ENCODE data around the gene RNPS1.

Gene RNPS1

DNA sequence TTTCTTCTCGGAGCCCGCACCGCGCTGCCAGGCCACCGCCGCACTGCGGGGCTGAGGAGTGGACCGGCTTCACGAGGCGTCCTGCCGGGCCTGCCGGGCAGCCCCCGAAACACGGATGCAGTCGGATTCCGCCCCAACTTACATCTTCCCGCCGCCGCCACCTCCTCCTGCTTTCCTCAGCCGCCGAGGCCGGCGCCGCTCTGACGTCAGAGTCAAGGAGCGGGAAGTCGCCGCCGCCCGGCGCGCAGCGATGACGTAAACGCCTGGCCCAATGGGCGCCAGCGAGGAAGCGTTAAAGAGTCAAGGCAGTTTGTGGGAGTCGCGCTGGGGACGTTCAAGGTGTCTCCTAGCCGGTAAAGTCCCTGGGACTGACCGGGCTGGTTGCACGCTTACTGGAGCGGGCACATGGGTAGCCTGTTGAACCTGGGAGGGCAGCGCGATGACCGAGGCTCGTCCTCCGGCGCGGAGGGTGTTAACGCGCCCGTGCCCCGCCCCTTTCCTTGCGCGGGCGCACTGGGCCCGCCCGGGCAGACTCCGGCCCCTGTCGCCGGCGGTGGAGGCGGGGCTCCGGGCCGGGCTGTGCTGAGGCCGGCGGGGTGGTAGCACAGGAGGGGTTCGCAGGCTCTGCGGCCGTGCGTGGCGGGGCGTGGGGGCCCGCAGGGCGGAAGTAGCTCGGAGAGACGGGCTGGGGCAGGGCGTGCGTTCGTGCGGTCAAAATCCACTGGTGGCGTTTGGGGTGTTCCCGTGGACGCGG, at the start of gene RNPS1:
RNPS1 (minus strand) TSS at position 214 of the 754 bp plus-strand sequence. CDS start 3,483 bp downstream, outside the sequence.
- peak; percentile 96 for DNase-seq

DNA sequence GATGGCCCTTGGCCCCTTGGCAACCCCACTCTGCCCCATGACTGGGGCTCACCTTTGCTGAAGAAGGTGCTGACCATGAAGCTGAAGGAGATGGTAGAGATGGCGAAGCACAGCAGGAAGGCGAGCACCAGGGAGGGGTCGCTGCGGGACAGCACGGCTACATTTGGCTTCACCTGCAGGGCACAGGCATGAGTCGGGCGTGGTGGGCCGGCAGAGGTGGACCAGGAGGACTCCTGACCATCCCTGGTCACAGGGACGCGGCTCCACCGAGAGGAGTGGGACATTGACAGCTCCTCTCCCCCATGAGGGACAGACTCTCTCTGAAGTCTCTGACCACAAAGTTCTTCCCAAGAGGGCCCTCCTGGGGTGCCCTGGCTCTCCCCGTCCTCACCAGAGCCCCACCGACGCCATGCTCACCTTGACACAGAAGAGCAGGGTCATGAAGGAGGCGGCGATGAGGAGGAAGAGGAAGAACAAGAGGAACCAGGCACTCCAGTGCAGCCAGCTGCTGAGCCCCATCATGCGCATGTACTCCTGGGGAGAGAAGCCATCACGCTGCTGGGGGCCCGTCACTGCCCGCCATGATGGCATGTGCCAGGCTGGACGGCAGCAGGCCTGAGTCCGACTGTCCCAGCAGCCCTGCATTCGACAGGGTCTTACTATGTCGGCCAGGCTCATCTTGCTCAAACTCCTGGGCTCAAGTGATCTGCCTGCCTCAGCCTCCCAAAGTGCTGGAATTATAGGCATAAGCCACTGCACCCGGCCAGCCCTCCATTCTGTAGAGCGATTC, 49.5 kb upstream of the RNPS1 start:
- no peak for DNase-seq

DNA sequence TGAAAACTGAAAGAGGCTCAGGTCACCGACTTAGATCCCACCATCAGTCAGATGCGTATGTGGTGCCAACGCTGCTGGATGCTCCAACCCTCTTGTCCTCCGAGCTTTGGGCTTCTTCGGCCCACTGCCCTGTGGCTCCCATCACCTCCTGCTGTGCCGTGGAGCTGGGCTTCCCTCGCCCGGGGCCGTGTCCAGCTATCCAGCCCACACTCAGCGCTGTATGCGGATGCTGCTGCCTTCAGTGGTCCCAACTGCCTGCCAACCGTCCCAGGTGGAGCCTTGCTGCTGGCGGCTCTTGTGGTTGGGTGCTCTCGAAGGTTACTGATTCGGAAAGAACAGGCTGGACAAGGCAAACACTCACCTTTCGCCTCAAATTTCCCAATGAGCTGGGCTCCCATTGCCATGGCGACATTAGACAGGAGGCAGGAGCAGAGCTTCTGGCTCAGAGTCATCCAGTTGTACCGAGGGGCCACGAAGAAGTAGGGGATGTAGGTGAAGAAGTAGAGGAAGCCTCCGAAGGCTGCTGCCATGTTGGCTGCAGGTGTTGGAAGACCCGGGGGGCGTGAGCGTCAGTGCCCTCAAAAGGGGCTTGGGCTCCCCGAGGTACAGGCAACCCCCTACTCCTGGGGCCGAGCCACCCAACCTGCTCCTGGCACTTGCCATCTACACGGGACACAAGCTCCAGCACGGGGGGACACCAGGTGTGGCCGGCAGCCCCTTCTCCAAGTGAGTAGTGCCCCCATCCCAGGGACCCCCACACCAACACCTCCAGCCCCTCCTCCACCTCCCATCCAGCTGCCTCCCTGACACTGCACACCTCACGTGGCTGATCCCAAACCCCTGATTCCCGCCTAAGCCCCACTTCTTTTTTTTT, 40.4 kb upstream of the RNPS1 start:
- DNase-seq = no peak

DNA sequence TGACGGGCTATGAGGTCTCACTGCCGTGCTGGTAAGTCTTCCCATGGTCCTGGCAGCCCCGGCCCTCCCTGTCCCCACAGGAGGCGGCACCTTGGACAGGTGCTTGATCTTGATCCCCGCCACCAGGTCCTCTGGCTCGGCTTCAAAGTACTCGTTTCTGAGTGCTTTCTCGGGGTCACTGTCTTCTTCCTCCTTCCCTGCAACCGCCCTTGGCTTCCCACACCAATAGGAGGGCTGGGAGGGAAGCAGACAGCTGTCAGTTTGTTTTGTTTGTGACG, 31.9 kb upstream of the RNPS1 start:
- no peak for DNase-seq

- DNase-seq = no peak
Measured at GRCh38 chr16:2299121-2299914, 31.4 kb upstream of the RNPS1 start.

- DNase-seq = no peak
Measured at GRCh38 chr16:2298621-2299020, 30.7 kb upstream of the RNPS1 start.

DNA sequence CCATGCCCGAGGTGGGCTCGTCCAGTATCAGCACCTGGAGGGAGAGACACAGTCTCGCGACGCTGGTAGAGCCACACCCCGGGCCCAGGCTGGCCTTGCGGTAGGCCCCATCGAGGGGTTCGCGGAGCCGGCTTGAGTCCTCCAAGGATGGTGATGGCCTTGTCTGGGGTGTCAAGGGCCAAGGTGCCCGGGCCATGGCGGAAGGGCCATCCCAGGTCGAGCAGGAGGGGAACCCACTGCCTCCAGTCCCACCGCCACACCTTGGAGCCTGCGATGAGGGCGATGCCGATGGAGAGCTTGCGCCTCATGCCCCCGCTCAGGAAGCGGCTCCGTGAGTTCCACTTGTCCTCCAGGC, 29.6 kb upstream of the RNPS1 start:
- no peak for DNase-seq

DNA sequence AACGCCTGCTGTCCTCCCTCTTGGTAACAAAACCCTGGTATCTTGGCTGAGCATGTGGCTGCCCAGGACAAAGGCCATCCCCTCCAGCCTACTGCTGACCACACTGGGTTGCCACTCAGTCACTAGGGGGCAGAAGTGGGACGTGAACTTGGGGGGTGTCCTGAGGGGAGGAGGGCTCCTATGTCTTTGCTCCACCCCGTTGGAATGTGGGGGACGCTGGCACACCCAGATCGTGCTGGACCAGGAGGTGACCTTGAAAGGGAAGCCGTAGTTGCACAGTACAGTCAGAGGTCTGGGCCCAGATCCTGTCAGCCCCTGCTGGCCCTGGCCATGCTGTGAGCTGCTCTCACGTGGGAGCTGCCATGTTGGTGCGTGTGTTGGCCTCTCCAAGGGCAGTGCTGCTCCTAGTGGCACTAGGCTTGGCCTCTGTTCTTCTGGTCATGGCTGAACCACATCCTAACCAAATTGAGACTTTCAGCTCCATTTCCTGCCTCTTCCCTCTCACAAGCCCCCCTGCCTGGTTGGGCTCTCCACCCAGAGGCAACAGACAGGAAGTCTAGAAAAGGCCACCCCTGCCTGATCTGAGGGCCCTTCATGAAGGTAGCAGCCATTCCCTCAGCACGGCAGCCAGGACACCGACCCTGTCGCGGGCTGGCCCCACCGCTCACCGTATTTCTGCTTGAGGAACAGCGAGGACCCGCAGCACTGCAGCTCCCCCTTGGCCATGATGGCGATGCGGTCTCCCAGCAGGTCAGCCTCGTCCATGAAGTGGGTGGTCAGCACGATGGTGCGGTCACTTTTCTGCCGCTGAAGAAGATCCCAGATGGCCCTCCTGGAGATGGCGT, 29.0 kb upstream of the RNPS1 start:
- peak; percentile 21 for DNase-seq

GRCh38 chr16:2295056-2295798, 27.3 kb upstream of the RNPS1 start:
- no peak for DNase-seq

DNA sequence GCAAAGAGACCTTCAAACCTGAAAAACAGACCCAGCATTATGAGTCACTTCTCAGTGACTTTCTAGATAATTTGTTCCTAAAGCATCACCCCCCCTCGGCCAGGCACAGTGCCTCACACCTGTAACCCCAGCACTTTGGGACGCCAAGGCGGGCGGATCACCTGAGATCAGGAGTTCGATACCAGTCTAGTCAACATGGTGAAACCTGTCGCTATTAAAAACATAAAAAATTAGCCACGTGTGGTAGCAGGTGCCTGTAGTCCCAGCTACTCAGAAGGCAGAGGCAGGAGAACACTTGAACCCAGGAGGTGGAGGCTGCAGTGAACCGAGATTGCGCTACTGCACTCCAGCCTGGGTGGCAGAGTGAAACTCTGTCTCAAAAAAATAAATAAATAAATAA, 24.3 kb upstream of the RNPS1 start:
- DNase-seq = no peak

GRCh38 chr16:2289282-2289681, 21.4 kb upstream of the RNPS1 start:
- DNase-seq = no peak

DNA sequence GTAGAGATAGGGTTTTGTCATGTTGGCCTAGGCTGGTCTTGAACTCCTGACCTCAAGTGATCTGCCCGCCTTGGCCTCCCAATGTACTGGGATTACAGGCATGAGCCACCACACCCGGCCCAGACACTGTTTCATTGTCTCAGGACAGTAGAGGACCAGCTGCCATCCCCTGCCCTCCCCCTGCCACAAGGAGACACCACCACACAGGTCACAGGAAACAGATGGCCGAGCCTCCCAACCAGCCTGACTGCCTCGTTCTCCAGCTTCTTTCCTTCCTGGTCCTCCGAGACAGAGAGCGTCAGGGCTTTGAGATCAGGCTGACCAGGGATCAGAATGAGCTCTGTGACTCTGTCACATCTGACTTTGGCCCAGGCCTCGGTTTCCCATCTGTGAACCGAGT, 20.8 kb upstream of the RNPS1 start:
- no peak for DNase-seq

DNA sequence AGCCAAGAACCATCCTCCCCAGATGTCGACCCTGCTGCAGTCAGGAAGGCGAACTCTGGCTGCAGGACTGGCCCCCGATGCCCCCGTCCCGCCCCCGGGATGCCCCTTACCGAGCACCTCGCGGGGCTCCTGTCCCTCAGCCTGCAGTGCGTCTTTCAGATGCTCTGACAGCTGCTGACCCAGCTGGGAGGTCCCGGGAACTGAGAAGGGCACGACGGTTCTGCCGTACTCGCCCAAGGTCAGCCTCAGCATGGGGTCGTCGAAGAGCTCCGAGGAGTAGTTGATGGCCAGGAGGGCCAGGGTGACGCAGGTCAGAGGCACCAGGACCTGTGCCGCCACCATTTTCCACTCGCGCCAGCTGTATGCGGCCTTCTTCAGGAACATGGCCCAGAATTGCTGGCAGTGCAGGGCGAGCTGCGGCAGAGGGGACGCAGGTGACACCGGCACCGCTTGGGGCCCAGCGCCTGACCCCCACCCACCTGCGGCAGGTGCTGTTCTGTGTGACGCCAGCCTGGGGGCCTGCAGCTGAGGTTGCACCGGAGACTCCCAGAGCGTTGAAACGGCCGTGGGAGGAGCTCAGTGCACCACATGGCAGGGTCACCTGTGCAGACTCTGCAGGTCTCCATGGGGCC, 20.1 kb upstream of the RNPS1 start:
- DNase-seq = no peak

DNA sequence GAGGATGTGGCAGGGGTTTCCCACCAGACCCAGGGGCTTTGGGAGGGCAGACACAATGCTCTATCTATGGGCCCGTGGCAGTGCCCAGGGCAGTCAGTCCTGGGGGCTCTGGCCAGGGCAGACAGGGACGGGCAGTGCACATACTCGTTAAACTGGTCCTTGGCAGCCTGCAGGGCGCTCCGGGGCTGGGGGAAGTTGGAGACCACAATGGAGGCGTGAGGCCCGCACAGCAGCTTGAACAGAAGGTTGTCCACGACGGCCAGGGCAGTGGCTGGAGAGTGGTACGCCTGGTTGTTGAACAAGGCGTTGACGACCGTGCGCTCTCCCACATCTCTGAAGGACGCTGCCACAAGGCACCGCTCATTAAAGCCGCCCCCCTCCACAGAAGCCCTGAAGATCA, 18.6 kb upstream of the RNPS1 start:
- DNase-seq = no peak

GRCh38 chr16:2285731-2286191, 17.8 kb upstream of the RNPS1 start:
- DNase-seq = no peak

DNA sequence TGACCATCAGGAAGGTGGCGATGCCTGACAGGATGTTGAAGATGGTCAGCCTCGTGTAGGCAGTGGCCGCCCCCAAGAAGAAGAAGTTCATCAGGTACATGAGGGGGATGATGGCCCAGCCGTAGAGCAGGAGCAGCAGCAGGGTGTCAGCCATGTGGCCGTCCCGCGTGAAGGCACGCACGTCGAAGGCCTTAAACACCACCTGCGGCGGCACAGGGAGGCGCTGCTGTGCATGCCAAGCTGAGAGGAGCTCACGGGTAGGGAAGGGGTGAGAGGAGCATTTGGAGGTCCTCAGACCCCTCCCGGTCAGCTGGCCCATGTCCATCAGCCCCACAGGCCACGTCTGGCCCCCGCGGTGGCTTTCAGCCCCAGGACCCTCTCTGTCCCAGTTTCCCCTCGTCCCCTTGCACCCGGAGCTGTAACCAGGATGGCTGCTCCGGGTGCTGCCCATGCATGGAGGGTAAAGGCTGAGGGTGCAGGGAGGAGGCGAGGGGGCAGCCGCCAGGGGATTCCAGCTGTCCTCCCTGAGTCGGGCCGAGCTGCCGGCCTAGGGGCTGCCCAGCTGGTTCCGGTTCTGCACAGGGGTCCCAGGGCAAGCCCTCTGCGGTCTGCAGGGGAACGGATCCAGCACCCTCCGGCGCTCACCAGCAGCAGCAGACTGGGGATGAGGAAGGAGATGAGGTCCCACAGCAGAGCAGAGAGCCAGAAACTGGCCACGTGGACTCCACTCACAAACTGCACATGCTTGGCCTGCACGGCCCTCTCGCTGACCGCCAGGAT, 17.1 kb upstream of the RNPS1 start:
- DNase-seq = no peak

DNA sequence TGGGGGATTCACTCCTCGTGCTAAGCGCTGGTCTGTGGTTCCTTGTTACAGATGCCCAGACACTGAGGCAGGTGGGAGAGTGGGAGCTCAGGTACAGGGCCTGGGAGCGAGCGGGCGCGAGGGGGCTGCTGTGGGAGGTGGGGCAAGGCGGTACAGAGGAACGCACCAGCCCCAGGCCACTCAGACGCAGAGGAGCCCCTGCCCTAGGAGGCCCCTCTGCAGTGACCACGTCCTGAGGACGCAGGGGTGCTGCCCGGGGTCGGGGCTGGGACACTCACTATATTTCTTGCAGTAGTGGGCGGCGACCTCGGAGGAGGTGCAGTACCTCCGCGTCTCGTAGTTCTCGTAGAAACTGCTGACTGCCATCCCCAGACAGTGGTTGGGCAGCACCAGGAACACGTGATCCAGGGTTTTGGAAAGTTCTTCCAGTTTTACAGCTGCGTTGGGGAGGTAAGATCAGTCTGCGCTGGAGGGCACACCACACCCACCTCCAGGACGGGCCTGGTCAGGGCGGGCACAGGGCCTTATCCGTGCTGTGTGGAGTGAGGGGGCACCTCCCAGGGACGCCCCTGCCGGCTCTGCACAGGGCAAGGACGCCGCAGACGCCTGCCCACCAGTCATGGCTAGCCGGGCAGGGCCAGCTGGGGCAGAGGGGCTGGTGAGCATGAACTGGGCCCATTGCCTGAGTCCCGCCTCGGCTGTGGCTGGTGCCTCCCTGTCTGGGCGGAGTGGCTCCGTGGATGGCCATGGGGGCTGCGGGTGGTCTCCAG, 16.3 kb upstream of the RNPS1 start:
- no peak for DNase-seq

DNA sequence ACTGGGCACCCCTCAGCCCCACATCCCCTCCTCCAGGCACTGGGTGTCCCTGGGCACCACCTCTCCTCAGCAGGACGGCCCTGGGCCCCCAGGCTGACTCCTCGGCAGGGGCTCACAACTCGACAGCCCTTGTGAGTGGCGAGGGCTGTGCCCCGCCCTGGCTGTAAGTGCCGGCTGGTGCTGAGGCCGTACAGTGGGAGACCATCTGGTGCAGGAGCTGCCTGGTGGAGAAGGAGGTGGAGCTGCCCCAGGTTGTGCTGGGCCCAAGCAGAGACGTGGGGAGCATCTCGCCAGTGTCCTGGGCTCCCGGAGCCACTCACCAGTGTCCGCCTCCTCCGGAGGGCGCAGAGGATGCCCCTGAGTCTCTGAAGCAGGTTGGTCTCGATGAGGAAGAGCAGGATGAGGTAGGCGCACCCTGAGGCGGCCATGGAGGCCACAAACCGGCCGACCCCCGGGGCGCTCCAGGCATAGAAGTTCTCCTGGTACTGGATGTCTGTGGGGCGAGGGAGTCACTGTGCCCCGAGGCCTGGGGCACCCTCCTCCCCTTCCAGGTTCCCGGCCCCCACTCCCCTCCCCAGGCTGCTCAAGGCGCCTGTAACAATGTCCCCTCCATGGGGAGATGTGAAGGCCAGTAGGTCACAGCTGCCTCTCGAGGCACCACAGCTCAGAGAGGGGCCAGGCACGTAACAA, 15.1 kb upstream of the RNPS1 start:
- no peak for DNase-seq

Data from activated CD4-positive, alpha-beta T cell treated with anti-CD3 and anti-CD28 coated beads, Interleukin-10, Interleukin-2, amounts not matched to agents 100 ng/mL and 50 ng/mL, durations not matched to agents 16 hours and 8 hours (primary cell).